Retinal pigment epithelial cell (primary cell): ENCODE results near the gene MCM9.
"Not testable (repeated sequence)": the region's sequence is repeated elsewhere in the genome, so short reads cannot be mapped to it uniquely, and the experiment has no call there.

ENCODE experiments used
- DNase-seq: peaks from one replicate; pipeline ENCODE4 v3.0.0-alpha.2; 2010; ENCODE audit warnings: low read depth
- H3K4me3 ChIP-seq: 2 replicates; pipeline ENCODE4 v1.5.1; 2011; ENCODE audit warnings: mild to moderate bottlenecking, low read length, control low read depth, moderate library complexity
- TF ChIP-seq, protein P1 (sequence below): conservative IDR thresholded peaks from 2 replicates; pipeline ENCODE4 v1.5.1; 2011; ENCODE audit warnings: low read depth, low read length, control low read depth, inconsistent platforms

The MCM9 gene

DNA sequence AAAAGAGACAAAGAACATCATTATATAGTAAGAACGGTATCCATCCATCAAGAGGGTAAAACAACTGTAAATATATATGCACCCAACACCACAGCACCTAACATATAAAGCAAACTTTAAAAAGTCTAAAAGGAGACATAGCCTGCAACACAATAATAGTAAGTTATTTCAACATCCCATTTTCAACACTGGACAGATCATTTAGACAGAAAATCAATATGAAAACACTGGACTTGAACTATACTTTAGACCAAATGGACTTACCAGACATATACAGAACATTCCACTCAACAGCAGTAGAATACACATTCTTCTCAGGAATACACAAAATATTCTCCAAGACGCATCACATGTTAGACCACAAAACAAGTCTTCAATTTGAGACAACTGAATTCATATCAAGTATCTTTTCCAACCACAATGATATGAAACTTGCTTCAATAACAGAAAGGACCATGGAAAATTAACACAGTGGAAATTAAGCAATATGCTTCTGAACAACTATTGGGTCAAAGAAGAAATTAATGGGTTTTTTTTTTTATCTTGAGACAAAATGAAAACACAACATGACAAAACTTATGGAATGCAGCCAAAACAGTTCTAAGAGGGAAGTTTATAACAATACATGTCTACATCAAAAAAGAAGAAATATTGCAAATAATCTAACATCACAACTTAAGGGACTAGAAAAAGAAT, 64.9 kb downstream of the MCM9 start:
- DNase-seq: no peak
- H3K4me3 ChIP-seq: no peak overlapping the region
- TF ChIP-seq, protein P1, sequence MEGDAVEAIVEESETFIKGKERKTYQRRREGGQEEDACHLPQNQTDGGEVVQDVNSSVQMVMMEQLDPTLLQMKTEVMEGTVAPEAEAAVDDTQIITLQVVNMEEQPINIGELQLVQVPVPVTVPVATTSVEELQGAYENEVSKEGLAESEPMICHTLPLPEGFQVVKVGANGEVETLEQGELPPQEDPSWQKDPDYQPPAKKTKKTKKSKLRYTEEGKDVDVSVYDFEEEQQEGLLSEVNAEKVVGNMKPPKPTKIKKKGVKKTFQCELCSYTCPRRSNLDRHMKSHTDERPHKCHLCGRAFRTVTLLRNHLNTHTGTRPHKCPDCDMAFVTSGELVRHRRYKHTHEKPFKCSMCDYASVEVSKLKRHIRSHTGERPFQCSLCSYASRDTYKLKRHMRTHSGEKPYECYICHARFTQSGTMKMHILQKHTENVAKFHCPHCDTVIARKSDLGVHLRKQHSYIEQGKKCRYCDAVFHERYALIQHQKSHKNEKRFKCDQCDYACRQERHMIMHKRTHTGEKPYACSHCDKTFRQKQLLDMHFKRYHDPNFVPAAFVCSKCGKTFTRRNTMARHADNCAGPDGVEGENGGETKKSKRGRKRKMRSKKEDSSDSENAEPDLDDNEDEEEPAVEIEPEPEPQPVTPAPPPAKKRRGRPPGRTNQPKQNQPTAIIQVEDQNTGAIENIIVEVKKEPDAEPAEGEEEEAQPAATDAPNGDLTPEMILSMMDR: no peak

DNA sequence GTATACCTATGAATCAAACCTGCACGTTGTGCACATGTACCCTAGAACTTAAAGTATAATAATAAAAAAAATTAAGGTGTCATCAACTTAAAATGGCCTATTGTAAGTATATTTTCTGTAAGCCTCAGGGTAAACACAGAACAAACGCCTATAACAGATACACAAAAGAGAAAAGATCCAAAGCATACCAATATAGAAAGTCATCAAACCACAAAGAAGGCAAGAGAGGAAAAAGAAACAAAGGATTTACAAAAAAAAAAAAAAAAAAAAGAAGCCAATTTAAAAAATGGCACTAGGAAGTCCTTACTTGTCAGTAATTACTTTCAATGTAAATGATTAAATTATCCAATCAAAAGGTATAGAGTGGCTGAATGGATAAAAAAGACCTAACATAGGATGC, 65.6 kb downstream of the MCM9 start:
- TF ChIP-seq, protein P1: no peak
- DNase-seq: no peak
- H3K4me3 ChIP-seq: no peak overlapping the region

DNA sequence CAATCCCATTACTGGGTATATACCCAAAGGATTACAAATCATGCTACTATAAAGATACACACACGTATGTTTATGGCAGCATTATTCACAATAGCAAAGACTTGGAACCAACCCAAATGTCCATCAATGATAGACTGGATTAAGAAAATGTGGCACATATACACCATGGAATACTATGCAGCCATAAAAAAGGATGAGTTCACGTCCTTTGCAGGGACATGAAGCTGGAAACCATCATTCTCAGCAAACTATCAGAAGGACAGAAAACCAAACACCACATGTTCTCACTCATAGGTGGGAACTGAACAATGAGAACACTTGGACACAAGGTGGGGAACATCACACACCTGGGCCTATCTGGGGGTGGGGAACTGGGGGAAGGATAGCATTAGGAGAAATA, 66.1 kb downstream of the MCM9 start:
- DNase-seq, H3K4me3 ChIP-seq: not testable (repeated sequence)

DNA sequence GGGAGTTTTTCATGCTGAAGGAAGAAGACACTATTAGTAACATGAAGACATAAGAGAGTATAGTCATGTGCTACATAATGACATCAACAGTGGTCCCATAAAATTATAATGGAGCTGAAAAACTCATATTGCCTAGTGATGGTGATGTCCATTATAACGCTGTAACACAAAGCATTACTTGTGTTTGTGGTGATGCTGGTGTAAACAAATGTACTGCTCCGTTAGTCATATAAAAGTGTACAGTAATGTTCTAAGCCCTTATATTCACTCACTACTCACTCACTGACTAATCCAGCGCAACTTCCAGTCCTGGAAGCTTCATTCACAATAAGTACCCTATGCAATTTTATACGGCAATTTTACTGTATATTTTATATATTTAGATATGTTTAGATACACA, 67.8 kb downstream of the MCM9 start:
- TF ChIP-seq, protein P1: no peak
- DNase-seq: no peak
- H3K4me3 ChIP-seq: no peak overlapping the region

DNA sequence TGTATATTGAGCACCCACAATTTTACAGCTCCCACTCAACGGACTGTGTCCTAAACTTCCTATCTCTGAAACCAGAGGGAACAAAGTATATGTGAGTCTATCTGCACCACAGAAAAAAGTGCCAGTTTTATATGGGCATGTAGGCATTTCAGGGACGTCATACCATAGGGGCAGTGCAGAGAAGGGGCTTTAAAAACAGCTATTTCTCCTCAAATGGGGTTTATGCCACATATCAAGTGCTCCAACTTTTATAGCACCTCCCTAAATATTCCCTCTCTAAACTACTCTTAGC, 69.9 kb downstream of the MCM9 start:
- H3K4me3 ChIP-seq: no peak overlapping the region
- TF ChIP-seq, protein P1: no peak

DNA sequence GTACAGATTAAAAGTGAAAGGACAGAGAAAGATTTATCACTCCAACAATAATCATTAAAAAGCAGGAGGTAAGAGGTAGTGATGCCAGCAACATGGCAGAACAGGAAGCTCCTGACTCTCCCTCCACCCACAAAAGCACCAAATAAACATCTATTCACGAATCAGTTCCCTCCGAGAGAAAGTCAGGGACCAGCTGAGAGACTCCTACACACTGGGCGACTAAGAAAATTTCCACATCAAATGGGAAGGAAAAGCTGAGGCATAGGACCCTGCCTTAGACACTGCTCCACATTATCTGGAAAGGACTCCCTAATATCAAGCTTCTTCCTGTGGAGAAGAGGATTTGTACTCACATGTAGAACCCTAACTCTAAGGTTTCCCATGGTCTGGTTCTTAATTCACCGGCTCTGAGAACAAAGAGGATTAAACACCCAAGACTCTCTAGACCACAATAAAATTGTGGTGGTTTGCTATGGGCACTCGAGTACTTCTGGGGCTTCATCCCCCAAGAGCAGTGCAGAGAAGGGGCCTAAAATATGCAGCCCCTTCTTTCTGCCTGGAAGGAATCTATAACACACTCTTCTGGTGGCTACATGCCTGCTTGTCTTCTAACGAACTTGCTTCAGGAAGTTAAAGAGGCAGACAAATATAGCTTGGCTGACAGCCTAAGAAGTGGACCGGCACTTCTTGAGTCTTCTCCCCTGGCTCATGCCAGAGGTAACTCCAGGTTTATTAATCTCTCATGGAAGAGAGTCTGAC, 70.4 kb downstream of the MCM9 start:
- no peak overlapping the region for H3K4me3 ChIP-seq
- DNase-seq: no peak
- TF ChIP-seq, protein P1: no peak

More for the DNA sequence above, 69.9 kb downstream of the MCM9 start:
- no peak for DNase-seq

DNA sequence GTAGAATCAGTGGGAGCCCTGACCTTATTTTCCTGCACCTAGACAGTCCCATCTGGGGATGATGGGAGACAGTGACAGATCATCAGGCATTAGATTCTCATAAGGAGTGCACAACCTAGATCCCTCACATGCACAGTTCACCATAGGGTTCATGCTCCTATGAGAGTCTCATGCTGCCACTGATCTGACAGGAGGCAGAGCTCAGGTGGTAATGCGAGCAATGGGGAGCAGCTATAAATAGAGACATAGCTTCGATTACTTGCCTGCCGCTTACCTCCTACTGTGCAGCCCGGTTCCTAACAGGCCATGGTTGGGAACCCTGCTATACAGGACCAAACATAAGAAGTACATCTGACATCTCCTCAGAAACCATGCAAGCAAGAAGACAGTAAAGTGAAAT, 72.5 kb downstream of the MCM9 start:
- TF ChIP-seq, protein P1: no peak
- H3K4me3 ChIP-seq: no peak overlapping the region
- no peak for DNase-seq
